Measurements from ENCODE around the gene YIPF2.

YIPF2 gene

DNA sequence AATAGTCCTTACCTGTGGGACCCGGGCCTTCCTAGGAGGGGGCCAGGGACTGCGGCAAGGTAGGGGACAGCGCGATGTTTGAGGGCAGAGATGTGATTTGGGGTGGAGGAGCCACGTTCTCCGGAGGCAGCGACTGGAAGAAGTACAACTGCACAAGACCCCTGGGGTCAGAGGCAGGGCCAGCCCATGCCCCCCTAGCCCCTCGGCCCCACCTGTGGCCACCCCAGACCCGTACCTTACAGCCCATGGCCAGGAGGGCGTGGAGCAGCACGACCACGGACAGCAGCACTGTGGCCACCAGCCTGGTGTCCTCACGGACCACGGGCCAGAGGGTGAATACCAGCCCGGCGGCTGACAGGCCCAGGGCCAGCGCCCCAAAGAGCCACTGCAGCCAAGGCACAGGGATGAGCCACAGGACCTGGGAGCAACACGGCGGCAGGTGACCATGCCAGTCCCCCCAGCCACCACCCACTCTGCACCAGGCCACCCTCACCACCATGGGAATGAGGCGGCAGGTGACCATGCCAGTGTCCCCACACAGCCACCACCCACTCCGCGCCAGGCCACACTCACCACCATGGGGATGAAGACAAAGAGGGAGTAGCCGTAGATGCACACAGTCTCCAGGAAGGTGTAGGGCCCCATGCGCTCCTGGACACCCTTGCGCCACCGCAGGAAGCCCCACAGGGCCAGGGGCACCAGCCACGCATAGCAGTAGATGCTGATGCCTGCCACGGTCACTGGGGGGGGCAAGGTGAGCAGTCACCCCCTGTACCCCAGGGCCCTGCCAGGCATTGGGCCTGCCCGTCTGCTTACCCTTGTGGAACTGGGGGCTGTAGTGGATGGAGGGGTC, 5.0 kb downstream of the YIPF2 start:
- Histone ChIP-seq H3K4me1 (ENCODE audit: low read length) (peaks cover 8% of the 10 kb centered on the region), H3K4me3 (ENCODE audit: low read length) (no peak overlapping the region), H3K9ac (ENCODE audit: low read length) (no peak overlapping the region), H3K36me3 (replicated peaks; ENCODE audit: low read depth, low read length) (peaks cover 38% of the 10 kb centered on the region), H3K27ac (ENCODE audit: low read length) (no peak overlapping the region), H3K9me3 (ENCODE audit: insufficient read depth, low read length) (no peaks in the 10 kb centered on the region), H4K20me1 (ENCODE audit: insufficient read depth, low read length) (no peaks in the 10 kb centered on the region), H3K79me2 (ENCODE audit: low read length) (peaks cover 10% of the 10 kb centered on the region; the same call in 1 of the 2 replicates), H2AFZ (ENCODE audit: low read depth, low read length) (no peak overlapping the region), H3K27me3 (ENCODE audit: low read depth, low read length) (no peaks in the 10 kb centered on the region), H3K4me2 (ENCODE audit: low read length) (no peak overlapping the region)
- TF ChIP-seq, protein P1, sequence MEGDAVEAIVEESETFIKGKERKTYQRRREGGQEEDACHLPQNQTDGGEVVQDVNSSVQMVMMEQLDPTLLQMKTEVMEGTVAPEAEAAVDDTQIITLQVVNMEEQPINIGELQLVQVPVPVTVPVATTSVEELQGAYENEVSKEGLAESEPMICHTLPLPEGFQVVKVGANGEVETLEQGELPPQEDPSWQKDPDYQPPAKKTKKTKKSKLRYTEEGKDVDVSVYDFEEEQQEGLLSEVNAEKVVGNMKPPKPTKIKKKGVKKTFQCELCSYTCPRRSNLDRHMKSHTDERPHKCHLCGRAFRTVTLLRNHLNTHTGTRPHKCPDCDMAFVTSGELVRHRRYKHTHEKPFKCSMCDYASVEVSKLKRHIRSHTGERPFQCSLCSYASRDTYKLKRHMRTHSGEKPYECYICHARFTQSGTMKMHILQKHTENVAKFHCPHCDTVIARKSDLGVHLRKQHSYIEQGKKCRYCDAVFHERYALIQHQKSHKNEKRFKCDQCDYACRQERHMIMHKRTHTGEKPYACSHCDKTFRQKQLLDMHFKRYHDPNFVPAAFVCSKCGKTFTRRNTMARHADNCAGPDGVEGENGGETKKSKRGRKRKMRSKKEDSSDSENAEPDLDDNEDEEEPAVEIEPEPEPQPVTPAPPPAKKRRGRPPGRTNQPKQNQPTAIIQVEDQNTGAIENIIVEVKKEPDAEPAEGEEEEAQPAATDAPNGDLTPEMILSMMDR (IDR thresholded peaks at IDR 0.05; ENCODE audit: low read depth, low read length), result no peak
- no peak for TF ChIP-seq EZH2phosphoT487 (IDR thresholded peaks at IDR 0.05; ENCODE audit: low read depth)

- no peaks in the 10 kb centered on the region for H3K9me3 ChIP-seq (ENCODE audit: insufficient read depth, low read length)
- no peak overlapping the region for H3K4me2 ChIP-seq (ENCODE audit: low read length)
- no peaks in the 10 kb centered on the region for H4K20me1 ChIP-seq (ENCODE audit: insufficient read depth, low read length)
- H3K79me2 ChIP-seq (ENCODE audit: low read length), result 0 out of 2 replicates have a peak, but pooled peaks cover 4% of the 10 kb centered on the region
- TF ChIP-seq, protein P1 (IDR thresholded peaks at IDR 0.05; ENCODE audit: low read depth, low read length), result no peak
- TF ChIP-seq EZH2phosphoT487 (IDR thresholded peaks at IDR 0.05; ENCODE audit: low read depth), result no peak
- H3K4me1 ChIP-seq (ENCODE audit: low read length), result peaks cover 5% of the 10 kb centered on the region
- no peak overlapping the region for H3K9ac ChIP-seq (ENCODE audit: low read length)
- no peaks in the 10 kb centered on the region for H3K27me3 ChIP-seq (ENCODE audit: low read depth, low read length)
- H3K36me3 ChIP-seq (replicated peaks; ENCODE audit: low read depth, low read length), result peaks cover 38% of the 10 kb centered on the region
- no peak overlapping the region for H3K27ac ChIP-seq (ENCODE audit: low read length)
- H3K4me3 ChIP-seq (ENCODE audit: low read length), result no peak overlapping the region
- H2AFZ ChIP-seq (ENCODE audit: low read depth, low read length), result no peak overlapping the region
These were observed 5.8 kb downstream of the YIPF2 start for GRCh38 chr19:10922638-10923014.

- TF ChIP-seq, protein P1 (IDR thresholded peaks at IDR 0.05; ENCODE audit: low read depth, low read length), result no peak
- TF ChIP-seq EZH2phosphoT487 (IDR thresholded peaks at IDR 0.05; ENCODE audit: low read depth), result no peak
- H3K27me3 ChIP-seq (ENCODE audit: low read depth, low read length), result no peaks in the 10 kb centered on the region
- no peaks in the 10 kb centered on the region for H3K9me3 ChIP-seq (ENCODE audit: insufficient read depth, low read length)
- H3K79me2 ChIP-seq (ENCODE audit: low read length), result no peaks in the 10 kb centered on the region
- no peaks in the 10 kb centered on the region; the same call in 1 of the 2 replicates for H3K4me1 ChIP-seq (ENCODE audit: low read length)
- H3K4me2 ChIP-seq (ENCODE audit: low read length), result no peak overlapping the region
- no peak overlapping the region for H3K9ac ChIP-seq (ENCODE audit: low read length)
- H4K20me1 ChIP-seq (ENCODE audit: insufficient read depth, low read length), result no peaks in the 10 kb centered on the region
- H3K36me3 ChIP-seq (replicated peaks; ENCODE audit: low read depth, low read length), result peaks cover 38% of the 10 kb centered on the region
- H3K27ac ChIP-seq (ENCODE audit: low read length), result no peak overlapping the region
- H2AFZ ChIP-seq (ENCODE audit: low read depth, low read length), result no peak overlapping the region
- no peak overlapping the region for H3K4me3 ChIP-seq (ENCODE audit: low read length)
These were observed 6.4 kb downstream of the YIPF2 start for GRCh38 chr19:10921910-10922637.

Measured in OCI-LY3 (cell line).